Measurements from ENCODE around the gene FAM222A.

The FAM222A gene

DNA sequence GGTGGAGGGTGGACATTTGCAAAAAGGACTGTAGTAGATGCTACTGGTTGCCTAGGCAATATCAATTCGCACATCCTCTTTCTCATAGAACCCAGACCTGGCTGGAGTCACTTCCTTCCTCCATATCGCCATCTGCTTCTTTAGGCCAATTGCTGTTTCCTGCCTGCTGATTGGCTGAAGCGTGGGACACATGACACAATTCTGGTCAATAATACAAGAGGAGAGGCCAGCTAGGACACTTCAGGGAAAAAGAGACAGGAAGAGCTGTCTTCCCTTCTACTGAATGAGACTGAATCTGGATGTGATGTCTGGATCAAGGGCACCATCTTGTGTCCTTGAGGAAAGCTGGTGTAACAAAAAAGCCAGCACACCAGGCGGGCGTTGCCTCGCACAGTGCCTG, 65.8 kb downstream of the FAM222A start:
- Histone ChIP-seq H3K4me3 (ENCODE audit: low read length) (no peak overlapping the region), H3K36me3 (ENCODE audit: control insufficient read depth, insufficient read depth, low read length) (no peaks in the 10 kb centered on the region; the same call in 1 of the 2 replicates), H3K27ac (ENCODE audit: low read length) (no peak overlapping the region), H3K9me3 (ENCODE audit: control insufficient read depth, insufficient read depth, low read length) (no peaks in the 10 kb centered on the region), H3K4me1 (ENCODE audit: control insufficient read depth, insufficient read depth, low read length) (peaks cover 2% of the 10 kb centered on the region), H3K27me3 (ENCODE audit: control insufficient read depth, insufficient read depth, low read length) (no peaks in the 10 kb centered on the region)
- no CpG with 5 or more reads among the region's 6 CpGs for WGBS (ENCODE audit: insufficient coverage, insufficient read length)
- DNase-seq (ENCODE audit: low read depth, low spot score) = no peak

DNA sequence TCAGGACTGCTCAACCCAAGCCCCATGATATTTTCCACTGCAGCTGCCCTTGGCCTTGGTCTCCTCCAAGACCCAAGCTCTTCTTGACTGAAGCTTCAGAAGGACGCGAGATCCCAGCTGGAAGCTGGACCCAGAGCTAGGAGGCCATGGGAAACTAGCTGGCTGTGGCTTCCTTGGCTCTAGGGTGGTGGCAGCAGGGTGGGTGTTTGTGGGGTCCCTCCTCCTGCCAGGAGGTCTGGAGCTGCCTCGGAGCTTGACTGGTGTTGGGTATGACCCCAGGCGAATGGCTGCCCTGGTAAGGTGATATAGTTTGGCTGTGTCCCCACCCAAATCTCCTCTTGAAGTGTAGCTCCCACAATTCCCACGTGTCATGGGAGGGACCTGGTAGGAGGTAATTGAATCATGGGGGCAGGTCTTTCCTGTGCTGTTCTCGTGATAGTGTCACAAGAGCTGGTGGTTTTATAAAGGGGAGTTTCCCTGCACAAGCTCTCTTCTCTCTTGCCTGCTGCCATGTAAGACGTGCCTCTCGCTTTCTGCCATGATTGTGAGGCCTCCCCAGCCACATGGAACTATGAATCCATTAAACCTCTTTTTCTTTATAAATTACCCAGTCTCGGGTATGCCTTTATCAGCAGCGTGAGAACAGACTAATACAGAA, 68.2 kb downstream of the FAM222A start:
- Histone ChIP-seq H3K4me1 (ENCODE audit: control insufficient read depth, insufficient read depth, low read length) (peaks cover 2% of the 10 kb centered on the region), H3K27me3 (ENCODE audit: control insufficient read depth, insufficient read depth, low read length) (no peaks in the 10 kb centered on the region), H3K4me3 (ENCODE audit: low read length) (no peak overlapping the region), H3K27ac (ENCODE audit: low read length) (no peak overlapping the region), H3K36me3 (ENCODE audit: control insufficient read depth, insufficient read depth, low read length) (no peaks in the 10 kb centered on the region; the same call in 1 of the 2 replicates), H3K9me3 (ENCODE audit: control insufficient read depth, insufficient read depth, low read length) (no peaks in the 10 kb centered on the region)
- no CpG with 5 or more reads among the region's 10 CpGs for WGBS (ENCODE audit: insufficient coverage, insufficient read length)
- DNase-seq (ENCODE audit: low read depth, low spot score) = no peak

GRCh38 chr12:109782326-109782703, 68.7 kb downstream of the FAM222A start:
- no peak overlapping the region for H3K4me3 ChIP-seq (ENCODE audit: low read length)
- H3K9me3 ChIP-seq (ENCODE audit: control insufficient read depth, insufficient read depth, low read length) = no peaks in the 10 kb centered on the region
- H3K36me3 ChIP-seq (ENCODE audit: control insufficient read depth, insufficient read depth, low read length) = no peaks in the 10 kb centered on the region; the same call in 1 of the 2 replicates
- WGBS (ENCODE audit: insufficient coverage, insufficient read length) = no CpG with 5 or more reads among the region's 9 CpGs
- no peak for DNase-seq (ENCODE audit: low read depth, low spot score)
- peaks cover 2% of the 10 kb centered on the region for H3K4me1 ChIP-seq (ENCODE audit: control insufficient read depth, insufficient read depth, low read length)
- H3K27ac ChIP-seq (ENCODE audit: low read length) = no peak overlapping the region
- no peaks in the 10 kb centered on the region for H3K27me3 ChIP-seq (ENCODE audit: control insufficient read depth, insufficient read depth, low read length)

GRCh38 chr12:109783135-109783964, 69.7 kb downstream of the FAM222A start:
- no CpG with 5 or more reads among the region's 28 CpGs for WGBS (ENCODE audit: insufficient coverage, insufficient read length)
- no peak for DNase-seq (ENCODE audit: low read depth, low spot score)
- Histone ChIP-seq H3K36me3 (ENCODE audit: control insufficient read depth, insufficient read depth, low read length) (no peaks in the 10 kb centered on the region; the same call in 1 of the 2 replicates), H3K4me1 (ENCODE audit: control insufficient read depth, insufficient read depth, low read length) (no peaks in the 10 kb centered on the region; the same call in 1 of the 2 replicates), H3K4me3 (ENCODE audit: low read length) (no peak overlapping the region), H3K27ac (ENCODE audit: low read length) (no peak overlapping the region), H3K27me3 (ENCODE audit: control insufficient read depth, insufficient read depth, low read length) (no peaks in the 10 kb centered on the region), H3K9me3 (ENCODE audit: control insufficient read depth, insufficient read depth, low read length) (no peaks in the 10 kb centered on the region)

GRCh38 chr12:109783965-109784244, 70.3 kb downstream of the FAM222A start:
- WGBS (ENCODE audit: insufficient coverage, insufficient read length) = no CpG with 5 or more reads among the region's 8 CpGs
- Histone ChIP-seq H3K4me3 (ENCODE audit: low read length) (no peak overlapping the region), H3K4me1 (ENCODE audit: control insufficient read depth, insufficient read depth, low read length) (no peaks in the 10 kb centered on the region; the same call in 1 of the 2 replicates), H3K27me3 (ENCODE audit: control insufficient read depth, insufficient read depth, low read length) (no peaks in the 10 kb centered on the region), H3K36me3 (ENCODE audit: control insufficient read depth, insufficient read depth, low read length) (no peaks in the 10 kb centered on the region; the same call in 1 of the 2 replicates), H3K9me3 (ENCODE audit: control insufficient read depth, insufficient read depth, low read length) (no peaks in the 10 kb centered on the region), H3K27ac (ENCODE audit: low read length) (no peak overlapping the region)
- DNase-seq (ENCODE audit: low read depth, low spot score) = no peak

- WGBS (ENCODE audit: insufficient coverage, insufficient read length) = no CpG with 5 or more reads among the region's 4 CpGs
Observed at GRCh38 chr12:109785854-109786253, 72.2 kb downstream of the FAM222A start.

GRCh38 chr12:109786799-109787198, 73.2 kb downstream of the FAM222A start:
- no peak for DNase-seq (ENCODE audit: low read depth, low spot score)
- Histone ChIP-seq H3K36me3 (ENCODE audit: control insufficient read depth, insufficient read depth, low read length) (no peaks in the 10 kb centered on the region; the same call in 1 of the 2 replicates), H3K4me1 (ENCODE audit: control insufficient read depth, insufficient read depth, low read length) (no peaks in the 10 kb centered on the region; the same call in 1 of the 2 replicates), H3K27ac (ENCODE audit: low read length) (no peak overlapping the region), H3K4me3 (ENCODE audit: low read length) (no peak overlapping the region), H3K27me3 (ENCODE audit: control insufficient read depth, insufficient read depth, low read length) (no peaks in the 10 kb centered on the region), H3K9me3 (ENCODE audit: control insufficient read depth, insufficient read depth, low read length) (no peaks in the 10 kb centered on the region)
- WGBS (ENCODE audit: insufficient coverage, insufficient read length) = no CpG with 5 or more reads among the region's 9 CpGs

More at GRCh38 chr12:109785854-109786253, 72.2 kb downstream of the FAM222A start:
- Histone ChIP-seq H3K36me3 (ENCODE audit: control insufficient read depth, insufficient read depth, low read length) (no peaks in the 10 kb centered on the region; the same call in 1 of the 2 replicates), H3K27ac (ENCODE audit: low read length) (no peak overlapping the region), H3K9me3 (ENCODE audit: control insufficient read depth, insufficient read depth, low read length) (no peaks in the 10 kb centered on the region), H3K4me3 (ENCODE audit: low read length) (no peak overlapping the region), H3K27me3 (ENCODE audit: control insufficient read depth, insufficient read depth, low read length) (no peaks in the 10 kb centered on the region), H3K4me1 (ENCODE audit: control insufficient read depth, insufficient read depth, low read length) (no peaks in the 10 kb centered on the region; the same call in 1 of the 2 replicates)
- DNase-seq (ENCODE audit: low read depth, low spot score) = no peak

- no peaks in the 10 kb centered on the region for H3K4me1 ChIP-seq (ENCODE audit: control insufficient read depth, insufficient read depth, low read length)
- H3K4me3 ChIP-seq (ENCODE audit: low read length) = no peak overlapping the region
- no peaks in the 10 kb centered on the region for H3K36me3 ChIP-seq (ENCODE audit: control insufficient read depth, insufficient read depth, low read length)
- no peaks in the 10 kb centered on the region for H3K27me3 ChIP-seq (ENCODE audit: control insufficient read depth, insufficient read depth, low read length)
- no CpG with 5 or more reads among the region's 1 CpG for WGBS (ENCODE audit: insufficient coverage, insufficient read length)
- H3K27ac ChIP-seq (ENCODE audit: low read length) = no peak overlapping the region
- DNase-seq (ENCODE audit: low read depth, low spot score) = no peak
- H3K9me3 ChIP-seq (ENCODE audit: control insufficient read depth, insufficient read depth, low read length) = no peaks in the 10 kb centered on the region
Observed at GRCh38 chr12:109789526-109790048, 76.0 kb downstream of the FAM222A start.

DNA sequence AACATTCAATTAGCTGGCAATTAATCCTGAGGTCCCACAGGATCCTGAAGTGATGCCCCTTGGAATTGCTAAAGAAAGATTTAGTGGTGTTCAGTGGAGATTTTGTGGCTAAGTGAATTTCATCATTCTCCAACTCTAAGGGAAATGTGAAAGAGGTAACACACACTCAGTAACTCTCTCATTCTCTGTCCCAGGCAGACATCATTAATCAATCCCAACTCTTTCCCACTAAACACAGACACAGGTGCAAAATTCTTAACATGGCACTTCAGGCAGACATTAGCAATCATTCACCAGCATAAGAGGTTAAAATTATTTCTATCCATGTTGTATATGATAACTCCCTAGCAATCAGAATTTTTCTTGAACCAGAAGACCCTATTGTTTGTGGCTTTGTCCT, 79.4 kb downstream of the FAM222A start:
- H3K27ac ChIP-seq (ENCODE audit: low read length) = no peak overlapping the region
- DNase-seq (ENCODE audit: low read depth, low spot score) = no peak
- H3K4me3 ChIP-seq (ENCODE audit: low read length) = no peak overlapping the region
- H3K4me1 ChIP-seq (ENCODE audit: control insufficient read depth, insufficient read depth, low read length) = no peaks in the 10 kb centered on the region
- no peaks in the 10 kb centered on the region; the same call in 1 of the 2 replicates for H3K27me3 ChIP-seq (ENCODE audit: control insufficient read depth, insufficient read depth, low read length)
- H3K9me3 ChIP-seq (ENCODE audit: control insufficient read depth, insufficient read depth, low read length) = no peaks in the 10 kb centered on the region
- H3K36me3 ChIP-seq (ENCODE audit: control insufficient read depth, insufficient read depth, low read length) = no peaks in the 10 kb centered on the region

GRCh38 chr12:109793411-109793810, 79.8 kb downstream of the FAM222A start:
- 0 out of 2 replicates have a peak, but pooled peaks cover under 1% of the 10 kb centered on the region for H3K36me3 ChIP-seq (ENCODE audit: control insufficient read depth, insufficient read depth, low read length)
- DNase-seq (ENCODE audit: low read depth, low spot score) = no peak
- WGBS (ENCODE audit: insufficient coverage, insufficient read length) = 100% methylated on average over 1 of the region's 4 CpGs

More at GRCh38 chr12:109793411-109793810, 79.8 kb downstream of the FAM222A start:
- Histone ChIP-seq H3K4me1 (ENCODE audit: control insufficient read depth, insufficient read depth, low read length) (no peaks in the 10 kb centered on the region), H3K9me3 (ENCODE audit: control insufficient read depth, insufficient read depth, low read length) (no peaks in the 10 kb centered on the region), H3K27me3 (ENCODE audit: control insufficient read depth, insufficient read depth, low read length) (no peaks in the 10 kb centered on the region; the same call in 1 of the 2 replicates), H3K27ac (ENCODE audit: low read length) (no peak overlapping the region), H3K4me3 (ENCODE audit: low read length) (no peak overlapping the region)
